Endothelial cell (in vitro differentiated cells): ENCODE measurements around the gene HABP2. TPM values are rescaled to one million over a fixed set of nuclear protein-coding genes. Genes with fewer than 3 reads are reported as not detected.

Experiments used
- DNase-seq: peaks from one replicate; pipeline ENCODE4 v3.0.0; 2021; ENCODE audit warnings: low spot score
- H3K27ac Mint-ChIP-seq: one replicate; pipeline ENCODE4 v1.8.0; 2021; ENCODE audit warnings: mixed read lengths, inconsistent platforms; ENCODE audit not compliant: unreplicated experiment
- H3K27me3 Mint-ChIP-seq: one replicate; pipeline ENCODE4 v1.8.0; 2021; ENCODE audit warnings: mild to moderate bottlenecking, moderate library complexity, mixed read lengths, inconsistent platforms; ENCODE audit not compliant: unreplicated experiment
- H3K36me3 Mint-ChIP-seq: one replicate; pipeline ENCODE4 v1.8.0; 2021; ENCODE audit warnings: mild to moderate bottlenecking, low read depth, mixed read lengths, inconsistent platforms; ENCODE audit not compliant: unreplicated experiment
- H3K4me1 Mint-ChIP-seq: one replicate; pipeline ENCODE4 v1.8.0; 2021; ENCODE audit warnings: mild to moderate bottlenecking, mixed read lengths, inconsistent platforms; ENCODE audit not compliant: unreplicated experiment
- H3K4me3 Mint-ChIP-seq: one replicate; pipeline ENCODE4 v1.8.0; 2021; ENCODE audit warnings: mild to moderate bottlenecking, mixed read lengths, inconsistent platforms; ENCODE audit not compliant: unreplicated experiment
- H3K9me3 Mint-ChIP-seq: one replicate; pipeline ENCODE4 v1.8.0; 2021; ENCODE audit warnings: mixed read lengths, inconsistent platforms; ENCODE audit not compliant: unreplicated experiment
- total RNA-seq: library from RNA; stranded (reverse); fragmentation: NEBNext Ultra II Directional; extraction: Animal tissue kit (Norgen Biotek cat#: 25700); gene quantifications from one replicate; pipeline ENCODE4 v1.2.1, GENCODE V29; 2021; ENCODE audit not compliant: unreplicated experiment
- TF ChIP-seq, protein P1 (sequence below): fragments of 200-600 bp; sonication (generic); IDR thresholded peaks from one replicate; pipeline ENCODE4 v1.5.0; 2021; ENCODE audit warnings: antibody characterized with exemption; ENCODE audit not compliant: unreplicated experiment

HABP2 gene
- total RNA-seq, 1 donor from 2014 or later, result not detected

DNA sequence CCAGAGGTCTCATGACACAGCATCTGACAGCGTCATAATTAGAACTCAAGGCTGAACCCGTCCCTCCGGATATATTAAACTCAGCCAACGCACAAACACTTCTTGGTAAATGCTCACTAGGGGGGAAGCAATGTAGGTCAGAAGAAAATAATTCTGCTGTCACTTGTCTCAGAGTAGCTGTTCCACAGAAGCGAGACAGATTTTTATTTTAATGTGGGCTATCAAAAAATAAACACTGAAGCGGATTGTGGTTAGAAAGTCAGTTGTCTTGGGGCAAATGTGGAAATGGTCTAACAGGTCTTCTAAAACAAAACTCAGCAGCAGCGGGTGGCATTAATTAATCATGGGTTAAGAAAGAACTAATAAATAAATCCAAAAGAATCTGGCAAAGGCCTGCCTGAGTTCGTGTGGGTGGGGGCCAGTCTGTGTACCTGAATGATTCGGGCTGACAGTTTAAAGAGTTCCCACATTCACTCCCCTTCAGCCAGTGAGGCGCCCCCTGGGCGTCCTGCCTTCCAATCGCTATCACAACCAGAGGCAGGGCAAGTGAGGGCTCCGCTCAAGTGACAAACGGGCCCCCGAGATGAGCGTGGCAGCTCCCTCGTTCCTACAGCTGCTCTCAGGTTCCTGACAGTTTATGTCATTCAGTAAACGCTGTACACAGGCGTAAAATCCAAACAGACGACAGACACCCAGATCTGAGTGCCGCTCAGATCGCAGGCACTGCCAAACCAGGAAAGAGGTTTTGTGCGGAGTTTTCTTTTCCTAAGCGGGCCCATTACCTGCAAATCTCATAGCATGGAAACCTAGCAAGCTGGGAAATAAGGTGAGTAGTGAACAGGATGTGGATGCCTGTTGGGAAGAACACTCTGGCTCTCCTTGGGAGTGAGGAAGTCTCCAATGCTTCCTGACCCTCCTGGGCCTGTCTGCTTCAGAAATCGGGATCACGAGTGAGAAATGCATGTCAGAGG, 58.1 kb downstream of the HABP2 start:
- H3K27me3 Mint-ChIP-seq, result peaks cover 3% of the 10 kb centered on the region
- no peaks in the 10 kb centered on the region for H3K9me3 Mint-ChIP-seq
- TF ChIP-seq, protein P1, sequence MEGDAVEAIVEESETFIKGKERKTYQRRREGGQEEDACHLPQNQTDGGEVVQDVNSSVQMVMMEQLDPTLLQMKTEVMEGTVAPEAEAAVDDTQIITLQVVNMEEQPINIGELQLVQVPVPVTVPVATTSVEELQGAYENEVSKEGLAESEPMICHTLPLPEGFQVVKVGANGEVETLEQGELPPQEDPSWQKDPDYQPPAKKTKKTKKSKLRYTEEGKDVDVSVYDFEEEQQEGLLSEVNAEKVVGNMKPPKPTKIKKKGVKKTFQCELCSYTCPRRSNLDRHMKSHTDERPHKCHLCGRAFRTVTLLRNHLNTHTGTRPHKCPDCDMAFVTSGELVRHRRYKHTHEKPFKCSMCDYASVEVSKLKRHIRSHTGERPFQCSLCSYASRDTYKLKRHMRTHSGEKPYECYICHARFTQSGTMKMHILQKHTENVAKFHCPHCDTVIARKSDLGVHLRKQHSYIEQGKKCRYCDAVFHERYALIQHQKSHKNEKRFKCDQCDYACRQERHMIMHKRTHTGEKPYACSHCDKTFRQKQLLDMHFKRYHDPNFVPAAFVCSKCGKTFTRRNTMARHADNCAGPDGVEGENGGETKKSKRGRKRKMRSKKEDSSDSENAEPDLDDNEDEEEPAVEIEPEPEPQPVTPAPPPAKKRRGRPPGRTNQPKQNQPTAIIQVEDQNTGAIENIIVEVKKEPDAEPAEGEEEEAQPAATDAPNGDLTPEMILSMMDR, result no peak
- peak; percentile 8 for DNase-seq
- H3K4me1 Mint-ChIP-seq, result peaks cover 6% of the 10 kb centered on the region
- no peak overlapping the region for H3K4me3 Mint-ChIP-seq
- no peak overlapping the region for H3K27ac Mint-ChIP-seq
- no peaks in the 10 kb centered on the region for H3K36me3 Mint-ChIP-seq

- Mint-ChIP-seq H3K27ac (no peak overlapping the region), H3K27me3 (peaks cover 3% of the 10 kb centered on the region), H3K4me1 (peaks cover 6% of the 10 kb centered on the region), H3K4me3 (no peak overlapping the region), H3K36me3 (no peaks in the 10 kb centered on the region), H3K9me3 (no peaks in the 10 kb centered on the region)
- TF ChIP-seq, protein P1, result no peak
- DNase-seq, result no peak
These were observed 59.3 kb downstream of the HABP2 start for GRCh38 chr10:113612154-113612553.

DNA sequence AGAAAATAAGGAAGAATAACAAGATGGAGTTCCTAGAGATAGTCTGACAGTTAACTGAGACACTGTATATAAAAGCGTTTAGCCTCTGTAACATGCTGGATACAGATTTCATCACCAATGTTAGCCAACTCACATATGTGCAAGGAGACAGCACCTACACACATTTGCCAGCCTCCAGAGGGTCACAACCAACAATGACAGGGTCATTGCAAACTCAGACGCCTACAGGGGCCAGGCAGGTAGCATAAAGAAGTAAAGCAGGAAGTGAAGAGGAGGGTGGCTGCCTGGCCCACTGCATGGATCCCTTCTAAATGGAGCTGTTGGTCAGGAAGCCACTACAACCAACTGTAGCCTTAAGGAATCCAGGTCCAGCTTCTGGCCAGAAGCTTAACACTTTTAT, 60.6 kb downstream of the HABP2 start:
- Mint-ChIP-seq H3K4me1 (peaks cover 15% of the 10 kb centered on the region), H3K9me3 (no peaks in the 10 kb centered on the region), H3K4me3 (no peak overlapping the region), H3K27ac (no peak overlapping the region), H3K36me3 (no peaks in the 10 kb centered on the region), H3K27me3 (peaks cover 3% of the 10 kb centered on the region)
- TF ChIP-seq, protein P1, result no peak
- DNase-seq, result no peak

GRCh38 chr10:113613977-113614690, 61.3 kb downstream of the HABP2 start:
- peaks cover 18% of the 10 kb centered on the region for H3K4me1 Mint-ChIP-seq
- H3K9me3 Mint-ChIP-seq, result no peaks in the 10 kb centered on the region
- TF ChIP-seq, protein P1, result no peak
- H3K27ac Mint-ChIP-seq, result no peak overlapping the region
- H3K4me3 Mint-ChIP-seq, result no peak overlapping the region
- DNase-seq, result no peak
- H3K27me3 Mint-ChIP-seq, result peaks cover 3% of the 10 kb centered on the region
- H3K36me3 Mint-ChIP-seq, result no peaks in the 10 kb centered on the region
